Jurkat, Clone E6-1 (cell line): ENCODE results near the gene FAM200B.

ENCODE experiments used
- DNase-seq: peaks from one replicate; pipeline ENCODE4 v3.0.0-alpha.2; 2011; ENCODE audit warnings: low read depth, low spot score
- H3K4me3 ChIP-seq: 2 replicates; pipeline ENCODE4 v1.5.1; 2011; ENCODE audit warnings: mild to moderate bottlenecking, low read length, control low read depth, moderate library complexity

Gene FAM200B

DNA sequence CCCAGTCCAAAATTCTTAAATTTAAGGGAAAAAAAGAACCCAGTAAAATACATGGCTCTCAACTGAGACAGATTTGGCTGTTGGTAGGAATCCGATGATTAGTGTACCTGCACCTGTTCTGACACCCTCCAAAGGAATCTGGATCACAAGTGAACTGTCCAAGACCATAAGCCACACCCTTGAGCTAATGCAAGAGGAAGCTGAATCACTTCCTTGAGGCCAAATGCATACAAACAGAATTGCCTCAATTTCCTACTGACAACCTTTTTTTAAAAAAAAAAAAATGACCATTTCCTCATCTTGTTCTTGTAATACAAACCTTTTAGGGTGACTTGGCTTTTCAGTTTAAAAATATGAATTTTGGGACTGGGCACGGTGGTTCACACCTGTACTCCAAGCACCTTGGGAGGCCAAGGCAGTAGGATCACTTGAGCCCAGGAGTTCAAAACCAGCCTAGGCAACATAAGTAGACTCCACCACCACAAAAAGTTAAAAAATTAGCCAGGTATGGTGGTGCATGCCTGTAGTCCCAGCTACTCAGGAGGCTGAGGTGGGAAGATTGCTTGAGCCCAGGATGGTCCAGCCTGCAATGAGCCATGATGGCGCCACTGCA is 15.8 kb upstream of the FAM200B start:
- DNase-seq = no peak
- H3K4me3 ChIP-seq = no peak overlapping the region

DNA sequence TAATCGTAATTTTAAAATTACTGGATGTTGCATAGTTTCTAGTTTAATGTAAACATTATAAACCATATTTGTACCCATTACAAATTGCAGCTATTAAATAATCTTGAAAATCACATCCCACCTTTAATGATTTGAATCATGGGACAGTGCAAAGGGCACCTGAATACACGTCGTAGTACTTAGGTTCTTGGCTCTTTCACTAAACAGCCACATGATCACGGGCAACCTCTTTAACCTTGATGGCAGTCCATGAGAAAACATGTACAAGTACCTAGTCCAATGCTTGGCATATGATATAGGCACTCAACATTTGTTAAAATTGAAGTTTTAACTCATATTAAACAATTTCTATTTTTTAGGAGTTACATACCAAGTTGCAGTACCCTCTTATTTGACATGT is 14.6 kb upstream of the FAM200B start:
- no peak for DNase-seq
- no peak overlapping the region for H3K4me3 ChIP-seq

DNA sequence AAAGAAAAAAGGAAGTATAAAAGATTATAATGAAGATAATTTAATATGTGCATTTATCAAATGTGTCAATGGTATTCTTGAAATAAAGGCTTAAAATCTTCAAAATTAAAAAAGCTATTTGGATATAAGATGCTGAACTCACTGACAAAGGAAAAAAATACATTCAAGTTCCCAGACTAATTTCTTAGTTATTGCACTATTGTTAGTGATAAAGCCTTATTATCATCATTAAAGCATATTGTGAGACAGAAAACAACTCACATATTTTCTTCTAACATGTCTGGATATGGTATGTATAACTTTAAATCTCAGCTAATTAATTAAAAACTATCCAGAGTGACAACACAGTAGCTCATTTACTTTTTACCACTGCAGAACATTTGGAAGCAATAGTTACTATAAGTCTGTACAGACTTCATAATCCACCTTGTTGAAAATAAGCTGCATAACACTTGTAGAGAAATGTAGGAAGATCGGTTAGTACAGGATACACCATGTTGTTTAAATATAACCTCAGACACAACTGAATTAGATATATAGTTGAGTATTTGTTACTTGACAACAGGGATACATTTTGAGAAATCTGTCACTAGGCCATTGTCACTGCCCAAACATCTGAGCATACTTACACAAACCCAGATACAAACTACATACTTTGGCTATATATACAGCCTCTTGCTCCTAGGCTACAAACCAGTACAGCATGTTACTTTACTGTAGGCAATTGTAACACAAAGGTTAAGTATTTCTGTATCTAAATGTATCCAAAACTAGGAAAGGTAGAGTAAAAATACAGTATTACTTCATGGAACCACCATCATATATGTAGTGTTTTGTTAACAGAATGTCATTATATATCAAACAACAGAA is 12.8 kb upstream of the FAM200B start:
- no peak overlapping the region for H3K4me3 ChIP-seq
- no peak for DNase-seq

DNA sequence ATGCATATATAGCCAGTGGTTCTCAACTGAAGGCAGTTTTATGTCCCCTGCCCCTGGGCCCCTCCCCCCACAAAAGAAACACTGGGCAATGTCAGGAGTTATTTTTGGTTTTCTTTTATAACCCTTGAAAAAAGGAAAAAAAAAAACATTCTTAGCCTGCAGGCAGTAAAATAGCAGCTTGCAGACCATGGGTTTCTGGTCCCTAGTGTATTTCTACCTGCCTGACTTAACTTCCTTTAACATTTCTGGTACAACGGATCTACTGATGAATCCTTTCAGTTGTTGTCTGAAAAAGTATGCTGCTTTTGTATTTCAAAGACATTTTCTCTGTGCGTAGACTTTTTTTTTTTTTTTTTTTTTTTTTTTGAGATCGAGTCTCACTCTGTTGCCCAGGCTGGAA is 11.1 kb upstream of the FAM200B start:
- H3K4me3 ChIP-seq = no peak overlapping the region
- no peak for DNase-seq

DNA sequence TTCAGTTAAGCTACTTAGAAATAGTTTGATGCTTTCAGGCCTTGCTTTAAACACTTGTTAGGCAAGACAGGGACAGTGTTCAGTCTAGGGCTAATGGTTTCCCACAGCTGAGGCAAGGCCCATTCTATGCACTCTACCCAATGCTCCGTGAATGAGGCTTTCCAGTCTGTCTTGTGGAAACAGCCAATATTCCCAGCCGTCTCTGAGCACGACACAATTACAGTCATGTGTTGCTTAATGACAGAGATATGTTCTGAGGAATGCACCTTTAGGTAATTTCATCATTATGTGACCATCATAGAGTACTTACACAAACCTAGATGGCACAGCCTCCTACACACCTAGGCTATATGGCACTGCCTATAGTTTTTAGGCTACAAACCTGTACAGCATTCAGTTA is 9.5 kb upstream of the FAM200B start:
- DNase-seq = no peak
- no peak overlapping the region for H3K4me3 ChIP-seq

DNA sequence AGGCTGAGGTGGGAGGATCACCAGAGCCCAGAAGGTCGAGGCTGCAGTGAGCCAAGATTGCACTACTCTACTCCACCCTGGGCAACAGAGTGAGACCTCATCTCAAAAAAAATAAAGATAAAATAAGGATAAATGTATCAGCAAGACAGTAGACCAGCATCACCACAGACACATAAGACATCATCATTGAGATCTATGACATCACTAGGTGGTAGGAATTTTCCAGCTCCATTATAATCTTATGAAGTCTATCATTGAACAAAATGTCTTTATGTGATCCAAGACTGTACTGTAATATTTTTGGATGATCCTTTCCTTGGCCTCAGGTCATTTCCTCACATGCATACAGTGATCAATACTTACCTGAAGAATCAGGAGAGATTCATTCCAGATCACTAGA is 8.3 kb upstream of the FAM200B start:
- no peak overlapping the region for H3K4me3 ChIP-seq
- DNase-seq = no peak

DNA sequence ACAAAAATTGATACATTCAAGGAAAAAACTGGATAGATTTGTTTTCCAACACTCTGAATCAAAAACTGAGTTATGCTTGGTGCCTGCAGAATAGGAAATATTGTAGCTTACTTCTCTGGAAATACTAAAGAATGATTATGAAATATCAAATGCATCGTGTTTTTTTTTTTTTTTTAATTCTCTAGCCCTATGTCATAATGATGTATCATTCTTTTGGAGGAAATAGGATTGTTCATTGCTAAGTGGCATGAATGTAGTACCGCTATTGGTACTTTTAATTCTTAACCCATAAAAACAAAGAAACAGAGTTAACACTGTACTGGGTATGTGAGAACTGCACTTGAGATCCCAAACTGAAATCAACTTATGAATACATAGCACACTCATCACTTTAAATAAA is 7.6 kb upstream of the FAM200B start:
- no peak for DNase-seq
- H3K4me3 ChIP-seq = no peak overlapping the region

DNA sequence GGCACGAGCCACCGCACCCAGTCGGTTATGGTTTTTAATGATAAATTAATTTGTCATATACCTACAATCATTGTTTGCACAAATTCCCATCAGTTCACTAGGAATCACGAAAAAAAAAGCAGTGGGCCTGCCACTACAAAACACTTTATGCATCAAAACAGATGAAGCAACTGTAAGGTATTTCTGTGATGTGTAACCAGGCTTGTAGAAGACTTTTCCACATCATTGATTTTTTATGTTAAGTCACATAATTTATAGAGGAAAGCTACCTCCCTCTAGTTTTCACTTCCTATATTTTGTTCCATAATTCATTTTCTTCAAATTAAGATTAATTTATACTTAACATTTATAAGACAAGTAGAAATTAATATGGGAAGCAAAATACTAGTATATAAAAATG is 6.7 kb upstream of the FAM200B start:
- no peak overlapping the region for H3K4me3 ChIP-seq

DNA sequence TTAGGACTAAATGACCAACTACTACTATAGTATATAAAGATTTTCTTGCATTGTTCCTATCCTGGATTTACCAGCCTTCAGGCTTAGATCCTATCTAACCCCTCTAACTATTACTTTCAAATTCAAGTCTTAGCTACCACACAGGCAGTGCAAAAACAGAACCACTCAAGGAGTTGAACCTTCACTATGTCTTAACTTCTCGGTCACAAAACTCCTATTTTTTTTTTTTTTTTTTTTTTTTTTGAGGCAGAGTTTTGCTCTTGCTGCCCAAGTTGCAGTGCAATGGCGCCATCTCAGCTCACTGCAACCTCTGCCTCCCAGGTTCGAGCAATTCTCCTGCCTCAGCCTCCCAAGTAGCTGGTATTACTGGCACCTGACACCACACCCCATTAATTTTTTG is 6.3 kb upstream of the FAM200B start:
- no peak overlapping the region for H3K4me3 ChIP-seq
- no peak for DNase-seq

More for the DNA sequence above, 6.7 kb upstream of the FAM200B start:
- DNase-seq = no peak

DNA sequence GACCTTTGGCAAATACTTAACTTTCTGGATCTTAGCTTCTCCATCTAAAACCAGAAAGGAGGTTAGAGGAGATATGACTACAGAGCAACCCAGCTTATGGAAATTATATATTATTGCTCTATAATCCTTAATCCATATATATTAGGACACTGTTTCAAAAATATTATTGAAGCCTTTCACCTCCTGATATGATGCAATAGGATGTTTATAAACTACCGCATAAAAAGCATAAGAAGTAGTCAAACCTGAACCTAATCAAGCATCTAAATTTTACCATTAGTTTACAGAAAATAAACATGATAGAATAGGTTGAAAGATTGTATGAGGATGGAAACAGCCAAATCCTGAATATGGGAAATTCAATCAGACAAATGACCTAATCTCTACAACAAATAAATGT is 5.6 kb upstream of the FAM200B start:
- no peak for DNase-seq
- no peak overlapping the region for H3K4me3 ChIP-seq

DNA sequence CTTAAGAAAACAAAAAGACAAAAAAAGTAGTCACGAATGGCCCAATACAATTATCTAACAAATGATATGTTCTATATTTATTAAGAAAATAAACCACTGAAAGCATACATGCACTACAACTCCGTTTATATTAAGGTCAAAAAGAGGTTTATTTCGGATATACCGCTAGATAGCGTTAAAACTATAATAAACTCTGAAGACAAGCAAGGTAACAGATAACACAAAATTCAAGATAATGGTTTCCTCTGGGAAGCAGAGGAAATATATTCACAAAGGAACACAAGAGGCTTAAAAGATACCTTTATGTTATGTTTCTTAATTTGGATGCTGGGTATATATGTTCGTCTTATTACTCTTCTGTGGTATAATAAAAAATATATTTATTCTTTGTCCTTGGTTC is 4.7 kb upstream of the FAM200B start:
- no peak overlapping the region for H3K4me3 ChIP-seq

DNA sequence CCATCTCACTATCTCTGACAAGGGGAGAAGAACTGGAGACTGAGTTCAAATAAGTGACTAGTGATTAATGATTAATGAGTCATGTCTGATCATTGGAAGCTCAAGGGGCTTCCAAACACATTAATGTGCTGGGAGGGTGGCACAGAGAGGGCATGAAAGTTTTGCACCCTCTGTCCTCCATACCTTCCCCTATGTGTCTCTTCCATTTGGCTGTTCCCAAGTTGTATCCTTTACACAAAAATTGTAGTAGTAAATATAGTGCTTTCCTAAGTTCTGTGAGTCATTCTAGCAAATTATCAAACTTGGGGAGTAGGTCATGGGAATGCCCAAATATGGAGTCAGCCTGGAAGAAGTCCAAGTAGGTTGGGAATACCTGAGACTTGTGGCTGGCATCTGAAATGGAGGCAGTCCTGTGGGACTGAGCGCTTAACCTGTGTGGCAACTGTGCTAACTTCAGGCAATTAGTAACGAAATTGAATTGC is 4.1 kb upstream of the FAM200B start:
- H3K4me3 ChIP-seq = no peak overlapping the region
- DNase-seq = no peak

More for the DNA sequence above, 4.7 kb upstream of the FAM200B start:
- DNase-seq = no peak

DNA sequence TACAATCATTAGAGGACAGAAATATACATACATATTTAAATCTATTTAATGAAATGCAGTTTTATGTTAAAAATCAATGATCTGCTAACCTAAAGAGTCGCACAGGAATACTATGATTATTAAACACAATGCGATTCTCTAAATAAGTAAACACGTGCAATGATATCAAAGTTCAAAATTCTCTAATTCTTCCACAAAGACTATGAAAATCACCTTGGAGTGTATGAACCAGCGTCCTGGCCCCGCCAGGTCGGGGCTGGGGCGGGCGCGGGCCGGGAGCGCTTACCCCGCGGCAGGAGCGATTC is 608 bp upstream of the FAM200B start:
- peak overlapping the region; percentile 84 for H3K4me3 ChIP-seq
- DNase-seq = no peak

DNA sequence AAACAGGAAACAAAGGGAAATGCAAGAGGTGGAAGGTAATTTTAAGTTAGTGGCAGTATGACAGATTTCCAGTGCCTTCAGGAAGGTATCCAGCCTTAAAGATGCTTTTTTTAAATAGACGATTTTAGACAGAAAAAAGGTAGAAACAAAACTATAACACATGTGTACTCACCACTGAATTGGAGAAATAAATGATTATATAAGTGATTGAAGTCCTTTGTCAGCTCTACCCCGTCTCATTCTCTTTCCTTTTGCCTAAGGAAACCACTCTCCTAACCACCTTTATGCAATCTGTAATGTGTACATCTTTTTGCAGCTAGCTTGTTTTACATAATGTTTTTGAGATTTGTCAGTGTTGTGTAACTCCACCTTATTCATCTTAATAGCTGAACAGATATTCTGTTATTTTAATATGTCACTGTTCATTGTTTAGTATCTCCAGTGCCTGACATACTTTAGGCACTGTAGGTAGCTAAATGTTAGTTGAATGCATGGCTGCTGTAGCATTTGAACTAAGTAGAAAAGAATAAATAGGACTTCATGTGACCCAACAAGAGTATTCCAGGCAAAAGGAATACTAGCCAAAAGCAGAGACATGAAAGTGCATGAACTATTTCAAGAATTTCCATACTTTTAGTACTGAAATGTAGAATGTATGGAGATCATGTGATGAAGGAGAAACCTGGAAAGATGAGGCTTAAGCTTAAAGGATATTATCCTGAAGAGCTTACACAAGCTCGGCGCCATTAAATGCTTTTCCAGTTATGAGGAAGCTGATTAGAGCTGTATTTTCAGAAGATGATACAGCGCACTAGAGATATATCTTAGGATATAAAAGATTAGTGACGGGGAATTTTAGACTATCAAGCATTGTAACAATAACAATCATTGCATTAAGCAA is 865 bp downstream of the FAM200B start:
- no peak for DNase-seq
- peak overlapping the region; percentile 84 for H3K4me3 ChIP-seq

DNA sequence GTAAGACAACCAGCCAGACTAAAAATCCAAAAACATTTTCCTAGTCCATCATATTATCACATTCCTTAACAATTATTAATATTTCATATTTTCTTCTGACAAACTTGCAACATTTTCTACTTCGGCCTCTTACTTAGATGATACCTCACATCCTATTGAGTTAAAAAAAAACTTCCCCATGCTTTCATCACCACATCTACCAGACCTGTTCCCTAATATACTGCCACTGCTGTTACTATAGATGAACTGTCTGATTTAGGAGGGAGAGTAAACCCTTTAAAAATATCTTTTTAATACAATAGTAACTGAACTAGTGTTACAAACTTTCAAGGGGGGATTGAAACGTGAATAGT is 1.5 kb downstream of the FAM200B start:
- no peak overlapping the region for H3K4me3 ChIP-seq
- no peak for DNase-seq

DNA sequence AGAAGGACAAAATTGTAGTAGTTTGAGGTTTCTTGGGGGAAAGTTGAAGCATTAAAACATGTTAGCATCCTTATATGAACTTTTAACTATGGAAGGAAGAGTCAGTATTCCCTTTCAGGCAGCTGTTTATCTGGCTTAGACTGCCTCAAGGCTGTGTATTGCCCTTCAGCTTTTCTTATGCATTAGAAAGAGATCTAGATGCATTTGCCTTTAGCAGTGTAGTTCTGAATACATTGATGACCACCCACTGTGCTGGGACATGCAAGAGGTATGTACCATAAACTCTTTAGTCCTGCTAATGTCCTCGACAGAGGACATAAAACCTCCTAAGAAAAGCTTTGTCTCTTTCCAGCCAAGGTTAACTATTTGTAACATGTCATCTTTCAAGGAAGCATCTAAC is 2.9 kb downstream of the FAM200B start:
- H3K4me3 ChIP-seq = no peak overlapping the region
- DNase-seq = no peak

DNA sequence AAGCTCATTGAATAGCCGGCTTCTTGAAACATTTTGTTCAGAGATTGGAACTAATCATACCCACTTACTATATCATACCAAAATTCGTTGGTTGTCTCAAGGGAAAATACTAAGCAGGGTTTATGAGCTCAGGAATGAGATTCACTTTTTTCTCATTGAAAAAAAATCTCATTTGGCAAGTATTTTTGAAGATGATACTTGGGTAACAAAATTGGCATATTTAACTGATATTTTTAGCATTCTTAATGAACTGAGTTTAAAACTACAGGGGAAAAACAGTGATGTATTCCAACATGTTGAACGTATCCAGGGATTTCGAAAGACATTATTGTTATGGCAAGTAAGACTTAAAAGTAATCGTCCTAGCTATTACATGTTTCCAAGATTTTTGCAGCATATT is 6.4 kb downstream of the FAM200B start:
- no peak overlapping the region for H3K4me3 ChIP-seq
- DNase-seq = no peak

DNA sequence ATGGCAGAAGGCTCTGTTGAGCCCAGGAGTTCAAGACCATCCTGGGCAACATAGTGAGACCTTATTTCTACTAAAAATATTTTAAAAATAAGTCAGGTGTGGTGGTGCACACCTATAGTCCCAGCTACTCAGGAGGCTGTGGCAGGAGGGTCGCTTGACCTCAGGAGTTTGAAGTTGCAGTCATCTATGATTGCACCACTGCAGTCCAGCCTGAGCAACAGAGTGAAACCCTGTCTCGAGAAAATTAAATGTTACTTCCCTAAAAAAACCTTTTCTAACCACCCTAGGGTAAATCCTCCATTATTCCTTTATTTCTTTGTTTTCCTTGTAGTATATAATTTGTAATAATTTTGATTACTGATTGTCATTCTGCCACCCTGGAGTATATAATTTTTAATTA is 7.9 kb downstream of the FAM200B start:
- no peak overlapping the region for H3K4me3 ChIP-seq
- DNase-seq = no peak

DNA sequence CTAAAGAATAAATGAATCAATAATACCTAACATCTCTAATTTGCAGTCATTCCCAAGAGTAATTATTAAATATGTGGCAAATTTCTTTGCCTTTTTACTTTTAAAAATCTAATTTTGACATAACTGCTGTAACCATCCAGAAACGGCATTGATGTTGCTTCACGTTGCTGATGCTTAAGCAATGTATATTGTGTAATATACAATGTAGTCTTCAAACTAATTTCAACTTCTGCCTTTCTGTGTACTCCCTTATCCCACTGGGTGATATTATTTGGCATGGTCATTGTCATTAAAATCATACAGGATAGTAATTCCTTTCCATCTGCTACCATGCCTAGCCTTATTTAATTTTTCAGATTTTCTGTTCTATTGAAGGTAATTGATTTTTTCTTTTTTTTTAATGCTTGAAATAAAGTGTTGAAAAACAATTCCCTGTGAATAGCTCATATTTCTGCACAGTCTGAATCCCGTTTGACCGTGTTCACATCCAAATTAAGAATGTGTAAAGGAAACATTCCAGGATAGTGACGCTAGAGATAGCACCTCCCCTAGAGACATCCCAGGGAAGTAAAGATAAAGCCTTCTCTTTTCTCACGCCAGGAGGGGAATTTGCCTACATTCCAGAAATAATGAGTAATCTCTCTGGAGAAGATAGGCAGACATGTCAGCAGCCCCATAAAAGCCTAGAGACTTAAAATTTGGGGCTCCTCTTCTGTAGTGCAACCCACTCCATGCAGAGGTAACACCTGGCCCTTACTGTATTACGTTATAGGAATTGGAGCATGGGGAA is 8.6 kb downstream of the FAM200B start:
- DNase-seq = no peak
- H3K4me3 ChIP-seq = no peak overlapping the region
